H1 (cell line): Measurements from ENCODE around the gene TSEN54. TPM values are rescaled to one million over a fixed set of nuclear protein-coding genes. Genes with fewer than 3 reads are reported as not detected.

Experiments
- CTCF ChIA-PET: fragments of 300-600 bp; sonication (Branson Sonifier 250); formaldehyde crosslinking; loops from one replicate; lab custom pipeline; 2021; ENCODE audit not compliant: partially characterized antibody; lab: Charles Lee
- POLR2A ChIA-PET: fragments of 300-600 bp; sonication (Branson Sonifier 250); formaldehyde crosslinking; loops from one replicate; lab custom pipeline; 2021; ENCODE audit warnings: inconsistent platforms; ENCODE audit not compliant: partially characterized antibody; lab: Charles Lee
- DNase-seq, 2 experiments: peaks; one replicate each; pipeline versions ENCODE4 v3.0.0 to v3.0.0-alpha.2; 2010 to 2022; ENCODE audit warnings: low spot score in 2 of 2, low read depth in 1 of 2, mixed read lengths in 1 of 2
- FAIRE-seq: peaks from 2 replicates; lab custom pipeline; 2011; peaks lifted over from hg19 to GRCh38; lab: Jason Lieb, UNC
- H2AFZ ChIP-seq: 2 replicates; pipeline ENCODE4 v1.8.1; 2012; ENCODE audit warnings: low read length, inconsistent platforms
- H2AK5ac ChIP-seq: 2 replicates; pipeline ENCODE4 v1.6.1; 2013; ENCODE audit warnings: low read depth, low read length
- H2BK120ac ChIP-seq: replicated peaks from 2 replicates; pipeline ENCODE3; 2013; ENCODE audit warnings: low read depth, low read length, inconsistent platforms
- H2BK12ac ChIP-seq: 2 replicates; pipeline ENCODE4 v1.6.1; 2013; ENCODE audit warnings: low read depth, low read length
- H2BK15ac ChIP-seq: 2 replicates; pipeline ENCODE4 v1.6.1; 2013; ENCODE audit warnings: low read length
- H2BK20ac ChIP-seq: 2 replicates; pipeline ENCODE4 v1.6.1; 2013; ENCODE audit warnings: low read length
- H2BK5ac ChIP-seq: 2 replicates; pipeline ENCODE4 v1.6.1; 2013; ENCODE audit warnings: low read depth, low read length
- H3K14ac ChIP-seq: 2 replicates; pipeline ENCODE4 v1.6.1; 2013; ENCODE audit warnings: inconsistent platforms; ENCODE audit not compliant: insufficient read length
- H3K18ac ChIP-seq: 2 replicates; pipeline ENCODE4 v1.6.1; 2013; ENCODE audit warnings: low read length; ENCODE audit errors: extremely low read depth
- H3K23ac ChIP-seq: 2 replicates; pipeline ENCODE4 v1.6.1; 2013; ENCODE audit warnings: inconsistent platforms; ENCODE audit not compliant: insufficient read length
- H3K23me2 ChIP-seq: 2 replicates; pipeline ENCODE4 v1.6.1; 2013; ENCODE audit warnings: low read depth, low read length
- H3K27ac ChIP-seq: 2 replicates; pipeline ENCODE4 v1.6.1; 2011; ENCODE audit warnings: low read depth, low read length, inconsistent platforms
- H3K27me3 ChIP-seq, 4 experiments: replicated peaks in 1 of 4; 1 replicate in 1 of 4; 2 replicates in 3 of 4; pipeline versions ENCODE4 v1.6.1 to v1.8.1; 2011 to 2013; ENCODE audit warnings: low read length in 3 of 4, mild to moderate bottlenecking in 3 of 4, inconsistent platforms in 2 of 4, mixed read lengths in 2 of 4, moderate library complexity in 1 of 4; ENCODE audit not compliant: control insufficient read depth in 3 of 4, insufficient read depth in 3 of 4; ENCODE audit errors: extremely low read depth in 1 of 4
- H3K36me3 ChIP-seq, 4 experiments: 2 replicates each; pipeline versions ENCODE4 v1.6.1 to v1.8.1; 2011 to 2013; ENCODE audit warnings: mild to moderate bottlenecking in 4 of 4, low read length in 3 of 4, moderate library complexity in 2 of 4, control low read depth in 1 of 4, inconsistent platforms in 1 of 4; ENCODE audit not compliant: insufficient read depth in 4 of 4, control insufficient read depth in 2 of 4
- H3K4ac ChIP-seq: replicated peaks from 2 replicates; pipeline ENCODE3; 2013; ENCODE audit warnings: low read length, low read depth, mixed read lengths, inconsistent platforms; ENCODE audit not compliant: insufficient read length
- H3K4me1 ChIP-seq, 4 experiments: replicated peaks in 1 of 4; 1 replicate in 1 of 4; 2 replicates in 3 of 4; pipeline versions ENCODE4 v1.6.1 to v1.8.1; 2011 to 2013; ENCODE audit warnings: low read length in 3 of 4, inconsistent platforms in 2 of 4, mixed read lengths in 1 of 4; ENCODE audit not compliant: insufficient read depth in 4 of 4, control insufficient read depth in 3 of 4
- H3K4me2 ChIP-seq, 2 experiments: 2 replicates each; pipeline versions ENCODE4 v1.6.1 to v1.8.1; 2011 to 2013; ENCODE audit warnings: low read depth in 2 of 2, low read length in 2 of 2, control low read depth in 1 of 2, inconsistent platforms in 1 of 2, mild to moderate bottlenecking in 1 of 2; ENCODE audit not compliant: insufficient read depth in 1 of 2
- H3K4me3 ChIP-seq, 4 experiments: fragments of 200-600, 300-600 bp in 1 of 4; sonication (generic), shearing (Covaris generic), sonication (Bioruptor Twin) in 1 of 4; 2 replicates each; pipeline versions ENCODE4 v1.5.1 to v1.8.1; 2011 to 2016; ENCODE audit warnings: low read length in 4 of 4, low read depth in 3 of 4, control low read depth in 2 of 4, inconsistent platforms in 2 of 4, mild to moderate bottlenecking in 2 of 4, mixed read lengths in 1 of 4, moderate library complexity in 1 of 4; ENCODE audit not compliant: insufficient read depth in 2 of 4; ENCODE audit errors: extremely low read depth in 1 of 4
- H3K56ac ChIP-seq: replicated peaks from 2 replicates; pipeline ENCODE3; 2013; ENCODE audit warnings: low read depth, mild to moderate bottlenecking, mixed read lengths, low read length, inconsistent platforms; ENCODE audit not compliant: insufficient read length
- H3K79me1 ChIP-seq: 2 replicates; pipeline ENCODE4 v1.6.1; 2013; ENCODE audit warnings: low read depth, low read length, control low read depth
- H3K79me2 ChIP-seq, 2 experiments: 2 replicates each; pipeline versions ENCODE4 v1.6.1 to v1.8.1; 2012 to 2013; ENCODE audit warnings: low read length in 2 of 2, mild to moderate bottlenecking in 2 of 2, inconsistent platforms in 1 of 2; ENCODE audit not compliant: insufficient read depth in 2 of 2, control insufficient read depth in 1 of 2
- H3K9ac ChIP-seq, 4 experiments: replicated peaks in 1 of 4; 1 replicate in 1 of 4; 2 replicates in 3 of 4; pipeline versions ENCODE4 v1.6.1 to v1.8.1; 2011 to 2013; ENCODE audit warnings: low read depth in 3 of 4, low read length in 3 of 4, control low read depth in 2 of 4, mild to moderate bottlenecking in 2 of 4, moderate library complexity in 2 of 4, inconsistent platforms in 1 of 4; ENCODE audit errors: extremely low read depth in 1 of 4
- H3K9me3 ChIP-seq, 2 experiments: 2 replicates each; pipeline versions ENCODE4 v1.6.1 to v1.8.1; 2012 to 2013; ENCODE audit warnings: mild to moderate bottlenecking in 2 of 2, moderate library complexity in 2 of 2, control low read depth in 1 of 2, inconsistent platforms in 1 of 2, low read depth in 1 of 2, low read length in 1 of 2, mixed read lengths in 1 of 2; ENCODE audit not compliant: insufficient read depth in 2 of 2
- H4K20me1 ChIP-seq, 2 experiments: replicated peaks in 1 of 2; 2 replicates each; pipeline versions ENCODE3 to v1.8.1; 2011 to 2013; ENCODE audit warnings: inconsistent platforms in 2 of 2, low read length in 2 of 2, mild to moderate bottlenecking in 1 of 2; ENCODE audit not compliant: insufficient read depth in 2 of 2, control insufficient read depth in 1 of 2
- H4K5ac ChIP-seq: 2 replicates; pipeline ENCODE4 v1.6.1; 2013; ENCODE audit warnings: low read length, low read depth, mixed read lengths, inconsistent platforms; ENCODE audit not compliant: insufficient read length
- H4K8ac ChIP-seq: 2 replicates; pipeline ENCODE4 v1.8.0; 2013; ENCODE audit warnings: mild to moderate bottlenecking, moderate library complexity, low read length, inconsistent platforms; ENCODE audit not compliant: insufficient read depth; ENCODE audit errors: extremely low read depth
- H4K91ac ChIP-seq: replicated peaks from 2 replicates; pipeline ENCODE3; 2013; ENCODE audit warnings: low read length, mixed read lengths, inconsistent platforms; ENCODE audit not compliant: insufficient read length
- BCL11A ChIP-seq, 2 experiments: IDR thresholded peaks; one replicate each; pipeline ENCODE4 v1.6.1; 2011; ENCODE audit warnings: low read depth in 2 of 2, low read length in 2 of 2, mild to moderate bottlenecking in 2 of 2
- CBX8 ChIP-seq: fragments of 300-800, 300-1000 bp; sonication (generic); IDR thresholded peaks from 2 replicates; pipeline ENCODE4 v1.7.1; 2016; ENCODE audit warnings: low read depth, low read length, borderline replicate concordance
- CHD1 ChIP-seq: IDR thresholded peaks from 2 replicates; pipeline ENCODE4 v1.6.1; 2012; ENCODE audit warnings: low read depth, low read length, improper control_type of control experiment
- FOSL1 ChIP-seq: IDR thresholded peaks from 2 replicates; pipeline ENCODE4 v1.6.1; 2011; ENCODE audit warnings: mild to moderate bottlenecking, low read depth, low read length, moderate library complexity; ENCODE audit not compliant: insufficient read depth
- JUN ChIP-seq: IDR thresholded peaks from 2 replicates; pipeline ENCODE4 v1.6.1; 2011; ENCODE audit warnings: low read depth, mild to moderate bottlenecking, improper control_type of control experiment, low read length
- RBBP5 ChIP-seq: IDR thresholded peaks from 2 replicates; pipeline ENCODE4 v1.7.1; 2012; ENCODE audit warnings: low read depth, mild to moderate bottlenecking, inconsistent platforms, low read length, moderate library complexity, borderline replicate concordance
- RNF2 ChIP-seq: fragments of 200-900, 300-1000 bp; sonication (generic); IDR thresholded peaks from 2 replicates; pipeline ENCODE4 v1.7.1; 2016; ENCODE audit warnings: borderline replicate concordance, low read depth, mild to moderate bottlenecking, antibody characterized with exemption, low read length; ENCODE audit not compliant: poor library complexity, severe bottlenecking; ENCODE audit errors: missing control alignments
- SP1 ChIP-seq: IDR thresholded peaks from 2 replicates; pipeline ENCODE4 v1.6.1; 2011; ENCODE audit warnings: low read depth, low read length
- WGBS, 2 experiments: shearing (Covaris generic) in 1 of 2; methylation state at CpG; one replicate each; pipeline versions ENCODE4 v1.1.6 to v1.1.7; 2013 to 2015; ENCODE audit warnings: low lambda C conversion rate in 2 of 2, mixed read lengths in 2 of 2, inconsistent platforms in 1 of 2, low coverage in 1 of 2, missing lambda C conversion rate in 1 of 2; ENCODE audit not compliant: insufficient replicate concordance in 2 of 2, insufficient coverage in 1 of 2, insufficient read length in 1 of 2; ENCODE audit errors: extremely low coverage in 1 of 2, missing lambda C conversion rate in 1 of 2; 5-methylcytosine and 5-hydroxymethylcytosine counted together
- polyA plus RNA-seq, 7 experiments: library from polyadenylated mRNA; depleted of rRNA in 3 of 7; stranded (reverse) in 5 of 7; unstranded in 2 of 7; fragments of >200 nt in 5 of 7; fragments of 200-250 nt in 2 of 7; gene quantifications; 1 replicate in 5 of 7; 2 replicates in 1 of 7; 4 replicates in 1 of 7; pipeline versions ENCODE4 v1.2.1 to v1.2.3, GENCODE V29; 2011 to 2013; ENCODE audit warnings: missing spikeins in 2 of 7, mixed read lengths in 2 of 7
- total RNA-seq: library from RNA; stranded (reverse); fragmentation: NEBNext Ultra II Directional; extraction: Animal tissue kit (Norgen Biotek cat#: 25700); gene quantifications from 2 replicates; pipeline ENCODE4 v1.2.1, GENCODE V29; 2021
- TF ChIP-seq, protein P1 (sequence below): IDR thresholded peaks from 2 replicates; pipeline ENCODE4 v1.6.1; 2012; ENCODE audit warnings: low read length, inconsistent platforms

The TSEN54 gene
- total and polyA plus RNA-seq, 2 of the 8 experiments (the other 6 are each of a cell fraction or from before 2014, with no cell fraction given): 43.6 to 60.3 TPM

GRCh38 chr17:75471207-75471606, 45.1 kb upstream of the TSEN54 start:
- Histone ChIP-seq H3K27ac (no peak overlapping the region), H3K56ac (no peak overlapping the region), H3K18ac (no peak overlapping the region), H3K9me3 (no peaks in the 10 kb centered on the region), H3K4ac (no peak overlapping the region), H3K23me2 (no peaks in the 10 kb centered on the region), H4K5ac (no peak overlapping the region), H4K8ac (no peak overlapping the region), H2BK5ac (no peak overlapping the region), H4K20me1 (peaks cover 0 to 2% of the 10 kb centered on the region in 2 experiments), H3K79me2 (peaks cover 0 to under 1% of the 10 kb centered on the region in 2 experiments; a peak in 1 of 4 replicates), H3K27me3 (no peaks in the 10 kb centered on the region), H2AFZ (no peak overlapping the region), H2AK5ac (no peak overlapping the region), H3K4me2 (no peak overlapping the region), H3K23ac (no peak overlapping the region), H4K91ac (no peak overlapping the region), H3K36me3 (peaks cover 0 to 10% (median 4%) of the 10 kb centered on the region in 4 experiments; a peak in 5 of 8 replicates), H3K79me1 (peaks cover 4% of the 10 kb centered on the region; the same call in 1 of the 2 replicates), H2BK120ac (no peak overlapping the region), H3K4me3 (no peak overlapping the region), H3K9ac (no peak overlapping the region), H2BK20ac (no peak overlapping the region), H2BK12ac (no peak overlapping the region), H3K4me1 (no peaks in the 10 kb centered on the region), H3K14ac (no peak overlapping the region), H2BK15ac (no peak overlapping the region)
- no peak for TF ChIP-seq RBBP5
- TF ChIP-seq, protein P1, sequence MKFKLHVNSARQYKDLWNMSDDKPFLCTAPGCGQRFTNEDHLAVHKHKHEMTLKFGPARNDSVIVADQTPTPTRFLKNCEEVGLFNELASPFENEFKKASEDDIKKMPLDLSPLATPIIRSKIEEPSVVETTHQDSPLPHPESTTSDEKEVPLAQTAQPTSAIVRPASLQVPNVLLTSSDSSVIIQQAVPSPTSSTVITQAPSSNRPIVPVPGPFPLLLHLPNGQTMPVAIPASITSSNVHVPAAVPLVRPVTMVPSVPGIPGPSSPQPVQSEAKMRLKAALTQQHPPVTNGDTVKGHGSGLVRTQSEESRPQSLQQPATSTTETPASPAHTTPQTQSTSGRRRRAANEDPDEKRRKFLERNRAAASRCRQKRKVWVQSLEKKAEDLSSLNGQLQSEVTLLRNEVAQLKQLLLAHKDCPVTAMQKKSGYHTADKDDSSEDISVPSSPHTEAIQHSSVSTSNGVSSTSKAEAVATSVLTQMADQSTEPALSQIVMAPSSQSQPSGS: no peak
- no peak for TF ChIP-seq BCL11A (IDR thresholded peaks at IDR 0.05; ENCODE audit: low read depth in 2 of 2, low read length in 2 of 2)
- no peak for TF ChIP-seq SP1
- TF ChIP-seq JUN: no peak
- no peak for TF ChIP-seq RNF2
- TF ChIP-seq FOSL1: no peak
- no peak for TF ChIP-seq CHD1
- TF ChIP-seq CBX8: no peak
- 92% methylated on average over 5 of the region's 6 CpGs; no CpG with 5 or more reads in 1 of the 2 experiments for WGBS, 2 experiments
- POLR2A ChIA-PET: interaction anchor here (0.7 kb wide), 1 partner anchor 304 kb away, joined by 4 read pairs; no protein-coding TSS in a partner anchor
- FAIRE-seq: no peak
- CTCF ChIA-PET: interaction anchor here (0.7 to 2.1 kb wide), 2 partner anchors 32 to 52 kb away, joined by 3 to 6 read pairs; no protein-coding TSS in a partner anchor
- DNase-seq: no peak
